K562 (cell line): ENCODE measurements around the gene LRRC49. TPM values are rescaled to one million over a fixed set of nuclear protein-coding genes. Genes with fewer than 3 reads are reported as not detected.

Experiments
- PYGO2 ChIP-seq: fragments of 450-650 bp; IDR thresholded peaks from 2 replicates; pipeline ENCODE4 v1.6.1; 2016; ENCODE audit warnings: mild to moderate bottlenecking, missing genetic modification characterization, moderate library complexity, missing compliant biosample characterization
- SMARCE1 ChIP-seq: fragments of 450-650 bp; IDR thresholded peaks from 2 replicates; pipeline ENCODE4 v1.7.1; 2016; ENCODE audit warnings: mild to moderate bottlenecking
- polyA plus RNA-seq, 8 experiments: library from polyadenylated mRNA; depleted of rRNA in 4 of 8; stranded (reverse) in 5 of 8; unstranded in 3 of 8; fragments of >200 nt; fragmentation: Nextera tagmentation in 2 of 8; fragmentation: Illumina TruSeq in 1 of 8; extraction: Ambion mirVana in 2 of 8; extraction: Trizol in 1 of 8; gene quantifications; 2 replicates each; pipeline versions ENCODE4 v1.2.1 to v1.2.3, GENCODE V29; 2011 to 2014; ENCODE audit warnings: inconsistent platforms in 1 of 8, missing spikeins in 1 of 8
- total RNA-seq, 7 experiments: library from RNA; depleted of rRNA in 6 of 7; stranded (reverse); fragments of >200 nt in 6 of 7; fragmentation: Illumina TruSeq in 2 of 7; extraction: Trizol in 2 of 7; gene quantifications; 2 replicates each; pipeline versions ENCODE4 v1.2.1 to v1.2.3, GENCODE V29; 2011 to 2021; ENCODE audit warnings: low replicate concordance in 1 of 7

LRRC49 gene
- total and polyA plus RNA-seq, 9 of the 15 experiments (the other 6 are each of a cell fraction or from before 2014, with no cell fraction given), result 0.32 TPM; not detected in 8

GRCh38 chr15:71098920-71099319 lies 206.3 kb downstream of the LRRC49 start (continued):
- TF ChIP-seq SMARCE1 (no peak), PYGO2 (tag) (no peak)
- TF ChIP-seq, all 486 proteins: peak for 0

Other genes with a start within 250 kb of the LRRC49 start
- gene UACA, start 129.3 kb upstream of the LRRC49 start, total RNA-seq (2014; rRNA removed), result 0.18 TPM in 1 of 2 replicates, not detected in the other
- gene UACA, start 129.3 kb upstream of the LRRC49 start, total RNA-seq (2014; rRNA removed; fragmentation: Illumina TruSeq; extraction: Trizol), result not detected in 2 replicates
- 0.11 TPM in 1 of 2 replicates, not detected in the other for gene UACA, start 129.3 kb upstream of the LRRC49 start, total RNA-seq (2015; rRNA removed; fragmentation: Illumina TruSeq; extraction: Trizol)
- gene UACA, start 129.3 kb upstream of the LRRC49 start, total RNA-seq (2021), result 0.22 and 0.33 TPM in 2 replicates
- not detected in 2 replicates for gene UACA, start 129.3 kb upstream of the LRRC49 start, polyA plus RNA-seq (2011; rRNA removed)
- not detected in 2 replicates for gene UACA, start 129.3 kb upstream of the LRRC49 start, polyA plus RNA-seq (2014; fragmentation: Illumina TruSeq; extraction: Trizol)
- gene UACA, start 129.3 kb upstream of the LRRC49 start, polyA plus RNA-seq (2014; fragmentation: Nextera tagmentation; extraction: Ambion mirVana), result under 1 TPM in 1 of 2 experiments, not detected in 1; 0.06 TPM
- not detected in 2 replicates for gene UACA, start 129.3 kb upstream of the LRRC49 start, polyA plus RNA-seq (2014; rRNA removed)
- gene LARP6, start 38.7 kb upstream of the LRRC49 start, total RNA-seq (2014; rRNA removed), result not detected in 2 replicates
- not detected in 2 replicates for gene LARP6, start 38.7 kb upstream of the LRRC49 start, total RNA-seq (2014; rRNA removed; fragmentation: Illumina TruSeq; extraction: Trizol)
- gene LARP6, start 38.7 kb upstream of the LRRC49 start, total RNA-seq (2015; rRNA removed; fragmentation: Illumina TruSeq; extraction: Trizol), result not detected in 2 replicates
- not detected in 2 replicates for gene LARP6, start 38.7 kb upstream of the LRRC49 start, total RNA-seq (2021)
- not detected in 2 replicates for gene LARP6, start 38.7 kb upstream of the LRRC49 start, polyA plus RNA-seq (2011; rRNA removed)
- not detected in 2 replicates for gene LARP6, start 38.7 kb upstream of the LRRC49 start, polyA plus RNA-seq (2014; fragmentation: Illumina TruSeq; extraction: Trizol)
- not detected for gene LARP6, start 38.7 kb upstream of the LRRC49 start, polyA plus RNA-seq (2014; fragmentation: Nextera tagmentation; extraction: Ambion mirVana)
- 0.04 TPM in 1 of 2 replicates, not detected in the other for gene LARP6, start 38.7 kb upstream of the LRRC49 start, polyA plus RNA-seq (2014; rRNA removed)
- gene THAP10, start 393 bp upstream of the LRRC49 start, total RNA-seq (2014; rRNA removed), result 0.08 TPM in 1 of 2 replicates, not detected in the other
- gene THAP10, start 393 bp upstream of the LRRC49 start, total RNA-seq (2014; rRNA removed; fragmentation: Illumina TruSeq; extraction: Trizol), result 0.04 and 0.16 TPM in 2 replicates
- gene THAP10, start 393 bp upstream of the LRRC49 start, total RNA-seq (2015; rRNA removed; fragmentation: Illumina TruSeq; extraction: Trizol), result 0.11 TPM in 1 of 2 replicates, not detected in the other
- 0.13 TPM in 1 of 2 replicates, not detected in the other for gene THAP10, start 393 bp upstream of the LRRC49 start, total RNA-seq (2021)
- not detected in 2 replicates for gene THAP10, start 393 bp upstream of the LRRC49 start, polyA plus RNA-seq (2011; rRNA removed)
- 0.10 TPM in 1 of 2 replicates, not detected in the other for gene THAP10, start 393 bp upstream of the LRRC49 start, polyA plus RNA-seq (2014; fragmentation: Illumina TruSeq; extraction: Trizol)
- gene THAP10, start 393 bp upstream of the LRRC49 start, polyA plus RNA-seq (2014; fragmentation: Nextera tagmentation; extraction: Ambion mirVana), result under 1 TPM; 0.04 to 0.08 TPM
- gene THAP10, start 393 bp upstream of the LRRC49 start, polyA plus RNA-seq (2014; rRNA removed), result 0.28 TPM in 1 of 2 replicates, not detected in the other
- gene THSD4, start 222.6 kb downstream of the LRRC49 start, total RNA-seq (2014; rRNA removed), result not detected in 2 replicates
- 0.04 TPM in 1 of 2 replicates, not detected in the other for gene THSD4, start 222.6 kb downstream of the LRRC49 start, total RNA-seq (2014; rRNA removed; fragmentation: Illumina TruSeq; extraction: Trizol)
- 0.04 TPM in 2 replicates for gene THSD4, start 222.6 kb downstream of the LRRC49 start, total RNA-seq (2015; rRNA removed; fragmentation: Illumina TruSeq; extraction: Trizol)
- gene THSD4, start 222.6 kb downstream of the LRRC49 start, total RNA-seq (2021), result 0.04 and 0.18 TPM in 2 replicates
- not detected in 2 replicates for gene THSD4, start 222.6 kb downstream of the LRRC49 start, polyA plus RNA-seq (2011; rRNA removed)
- gene THSD4, start 222.6 kb downstream of the LRRC49 start, polyA plus RNA-seq (2014; fragmentation: Illumina TruSeq; extraction: Trizol), result 0.04 and 0.08 TPM in 2 replicates
- gene THSD4, start 222.6 kb downstream of the LRRC49 start, polyA plus RNA-seq (2014; fragmentation: Nextera tagmentation; extraction: Ambion mirVana), result not detected
- gene THSD4, start 222.6 kb downstream of the LRRC49 start, polyA plus RNA-seq (2014; rRNA removed), result 0.03 TPM in 1 of 2 replicates, not detected in the other